Upper lobe of left lung (tissue), 6 donors: ENCODE data around the gene ATP13A2. TPM values are rescaled to one million over a fixed set of nuclear protein-coding genes. Genes with fewer than 3 reads are reported as not detected.

Experiments used
- ATAC-seq, 2 donors: fragments of 200-7000 bp; cut with Tn5 transposase; one replicate each; pipeline ENCODE4 v1.9.1; 2022; ENCODE audit warnings: mild to moderate bottlenecking in 2 of 2, moderate library complexity in 2 of 2; ENCODE audit not compliant: low FRiP score in 2 of 2
- DNase-seq, 2 donors: peaks; one replicate each; pipeline ENCODE4 v3.0.0-alpha.2; 2019 to 2020
- H3K27ac ChIP-seq, 4 donors: fragments of 200-600 bp; sonication (generic); one replicate each; pipeline ENCODE4 v1.5.1; 2016 to 2019
- H3K27me3 ChIP-seq, 4 donors: fragments of 200-600 bp; sonication (generic); one replicate each; pipeline ENCODE4 v1.5.1; 2017 to 2019
- H3K36me3 ChIP-seq, 4 donors: fragments of 200-600 bp; sonication (generic); one replicate each; pipeline ENCODE4 v1.5.1; 2016 to 2019
- H3K4me1 ChIP-seq, 4 donors: fragments of 200-600 bp; sonication (generic); one replicate each; pipeline ENCODE4 v1.5.1; 2018 to 2019
- H3K4me3 ChIP-seq, 4 donors: fragments of 200-600 bp; sonication (generic); one replicate each; pipeline ENCODE4 v1.5.1; 2017 to 2019; ENCODE audit warnings: mild to moderate bottlenecking in 2 of 4, moderate library complexity in 1 of 4
- H3K9me3 ChIP-seq, 4 donors: fragments of 200-600 bp; sonication (generic); one replicate each; pipeline ENCODE4 v1.5.1; 2018 to 2019
- EP300 ChIP-seq, 4 donors: sonication (generic); formaldehyde crosslinking; IDR thresholded peaks; one replicate each; pipeline ENCODE4 v1.5.1; 2017; ENCODE audit warnings: antibody characterized with exemption in 4 of 4, control low read depth in 2 of 4
- POLR2A ChIP-seq, 4 donors: fragments of 450-650 bp; IDR thresholded peaks; one replicate each; pipeline ENCODE4 v1.5.1; 2016 to 2017; ENCODE audit warnings: antibody characterized with exemption in 4 of 4, mild to moderate bottlenecking in 2 of 4
- POLR2AphosphoS5 ChIP-seq, 2 donors: sonication (generic); formaldehyde crosslinking; IDR thresholded peaks; one replicate each; pipeline ENCODE4 v1.5.1; 2017; ENCODE audit warnings: antibody characterized with exemption in 2 of 2
- WGBS, 2 donors: methylation state at CpG; one replicate each; pipeline ENCODE4 v1.1.5; 2017 to 2018; 5-methylcytosine and 5-hydroxymethylcytosine counted together
- total RNA-seq, 6 donors: library from RNA; depleted of rRNA in 4 of 6; stranded (reverse); fragments of >200 nt in 4 of 6; gene quantifications; one replicate each; pipeline versions ENCODE4 v1.1.0 to v1.2.1, GENCODE V29; 2016 to 2021
- TF ChIP-seq, protein P1 (sequence below), 6 experiments: fragments of 450-650 bp in 4 of 6; fragments of 200-600 bp in 2 of 6; sonication (generic) in 2 of 6; IDR thresholded peaks; one replicate each; pipeline ENCODE4 v1.5.1; 2016 to 2019; ENCODE audit warnings: antibody characterized with exemption in 6 of 6
- donor health status: DM: no; HTN: no; CAD: no; lungs with moderate emphysema.
- donor health status: DM: no; HTN: yes; CAD: no; lungs with severe emphysema.

The ATP13A2 gene
- total RNA-seq, 6 donors from 2014 or later, result 39.2 to 110 (median 66.5) TPM

DNA sequence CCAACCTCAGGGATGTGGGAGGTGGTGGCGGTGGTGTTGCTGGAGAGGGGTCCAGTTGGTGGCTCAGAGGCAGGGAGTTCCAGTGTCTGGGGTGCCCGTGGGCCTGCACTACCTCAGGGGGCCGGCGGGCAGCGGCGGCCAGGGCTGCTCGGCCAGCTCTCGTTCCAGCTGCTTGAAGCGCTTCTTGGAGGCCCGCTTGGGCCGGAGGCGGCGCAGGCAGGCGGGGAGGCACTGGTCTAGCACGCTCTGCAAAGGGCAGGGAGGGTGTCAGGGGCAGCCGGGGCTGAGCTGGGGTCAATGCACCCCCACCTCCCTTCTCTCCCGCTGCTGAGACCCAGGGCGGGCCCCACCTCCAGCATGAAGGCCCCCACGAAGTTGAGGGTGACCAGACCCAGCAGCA is 25.6 kb downstream of the ATP13A2 start:
- no peak for TF ChIP-seq POLR2AphosphoS5 (IDR thresholded peaks at IDR 0.05)
- TF ChIP-seq EP300 (IDR thresholded peaks at IDR 0.05), result no peak
- TF ChIP-seq, protein P1, sequence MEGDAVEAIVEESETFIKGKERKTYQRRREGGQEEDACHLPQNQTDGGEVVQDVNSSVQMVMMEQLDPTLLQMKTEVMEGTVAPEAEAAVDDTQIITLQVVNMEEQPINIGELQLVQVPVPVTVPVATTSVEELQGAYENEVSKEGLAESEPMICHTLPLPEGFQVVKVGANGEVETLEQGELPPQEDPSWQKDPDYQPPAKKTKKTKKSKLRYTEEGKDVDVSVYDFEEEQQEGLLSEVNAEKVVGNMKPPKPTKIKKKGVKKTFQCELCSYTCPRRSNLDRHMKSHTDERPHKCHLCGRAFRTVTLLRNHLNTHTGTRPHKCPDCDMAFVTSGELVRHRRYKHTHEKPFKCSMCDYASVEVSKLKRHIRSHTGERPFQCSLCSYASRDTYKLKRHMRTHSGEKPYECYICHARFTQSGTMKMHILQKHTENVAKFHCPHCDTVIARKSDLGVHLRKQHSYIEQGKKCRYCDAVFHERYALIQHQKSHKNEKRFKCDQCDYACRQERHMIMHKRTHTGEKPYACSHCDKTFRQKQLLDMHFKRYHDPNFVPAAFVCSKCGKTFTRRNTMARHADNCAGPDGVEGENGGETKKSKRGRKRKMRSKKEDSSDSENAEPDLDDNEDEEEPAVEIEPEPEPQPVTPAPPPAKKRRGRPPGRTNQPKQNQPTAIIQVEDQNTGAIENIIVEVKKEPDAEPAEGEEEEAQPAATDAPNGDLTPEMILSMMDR (IDR thresholded peaks at IDR 0.05), result no peak
- TF ChIP-seq POLR2A (IDR thresholded peaks at IDR 0.05), result no peak
- DNase-seq (no peak), ATAC-seq (no peak)
- no peak overlapping the region for H3K4me3 ChIP-seq
- peaks cover 0 to 56% (median 43%) of the 10 kb centered on the region in 4 donors for H3K36me3 ChIP-seq
- no peak overlapping the region for H3K27ac ChIP-seq
- H3K9me3 ChIP-seq, result no peaks in the 10 kb centered on the region
- H3K27me3 ChIP-seq, result peaks cover 0 to under 1% (median 0%) of the 10 kb centered on the region in 4 donors
- peaks cover 0 to 8% (median 4%) of the 10 kb centered on the region in 4 donors for H3K4me1 ChIP-seq
- WGBS, 2 donors, result 83 to 97% methylated on average over 6 of the region's 19 CpGs

DNA sequence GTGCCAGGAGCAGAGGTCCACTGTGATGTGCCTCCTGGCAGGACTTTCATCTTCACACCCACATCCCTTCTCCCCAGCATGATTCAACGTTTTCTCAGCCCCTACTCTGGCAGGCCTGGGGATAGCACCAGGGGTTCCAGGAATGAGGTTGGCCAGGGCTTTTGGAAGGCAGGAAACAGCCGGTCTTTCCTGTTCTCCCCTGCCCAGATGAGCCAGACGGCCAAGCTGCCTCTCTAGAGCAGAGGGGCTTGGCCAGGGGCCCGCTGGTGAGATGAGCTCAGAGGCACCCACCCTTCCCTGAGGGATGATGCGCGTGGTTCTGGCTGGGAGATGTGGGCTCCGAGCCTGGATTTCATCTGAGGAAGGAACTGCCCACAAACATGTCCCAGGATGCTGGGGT is 27.0 kb downstream of the ATP13A2 start:
- 7 to 48% methylated on average over 3 to 7 of the region's 7 CpGs for WGBS, 2 donors
- peaks cover 8 to 21% (median 11%) of the 10 kb centered on the region in 4 donors for H3K4me1 ChIP-seq
- ATAC-seq (peak in 1 of 2 donors; percentile 84), DNase-seq (peak in 1 of 2 donors; percentile 31)
- TF ChIP-seq EP300 (IDR thresholded peaks at IDR 0.05) (no peak), POLR2AphosphoS5 (IDR thresholded peaks at IDR 0.05) (peak in 1 of 2 donors; percentile 70)
- peaks cover 0 to 14% (median 4%) of the 10 kb centered on the region in 4 donors for H3K27me3 ChIP-seq
- peaks cover 0 to 43% (median 36%) of the 10 kb centered on the region in 4 donors for H3K36me3 ChIP-seq
- H3K9me3 ChIP-seq, result no peaks in the 10 kb centered on the region
- no peak overlapping the region for H3K4me3 ChIP-seq
- peak overlapping the region in 3 of 4 donors; percentile 40 to 59 (median 48) for H3K27ac ChIP-seq

DNA sequence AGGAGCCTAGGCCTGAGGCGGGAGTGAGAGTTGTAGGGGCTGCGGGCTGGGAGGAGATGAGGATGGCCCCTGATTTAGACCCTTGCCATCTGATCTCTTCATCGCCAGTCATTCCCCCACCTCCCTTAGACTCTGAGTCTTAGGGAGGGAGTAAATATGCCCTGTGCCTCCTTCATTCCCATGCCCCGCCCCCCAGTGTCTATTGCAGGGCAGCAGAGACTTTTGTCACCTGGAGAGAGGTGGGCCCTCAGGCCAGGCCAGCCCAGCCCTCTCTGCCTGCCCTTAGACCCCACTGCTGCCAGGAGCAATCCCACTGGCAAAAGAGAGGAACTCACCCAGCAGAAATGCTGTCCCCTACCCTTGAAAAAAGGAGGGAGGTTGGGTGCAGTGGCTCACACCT is 28.1 kb downstream of the ATP13A2 start:
- WGBS, 2 donors, result 93 to 95% methylated on average over 3 to 4 of the region's 4 CpGs
- H3K27ac ChIP-seq, result no peak overlapping the region
- no peak for ATAC-seq
- TF ChIP-seq EP300 (IDR thresholded peaks at IDR 0.05), result no peak
- TF ChIP-seq, protein P1 (IDR thresholded peaks at IDR 0.05), result no peak
- TF ChIP-seq POLR2AphosphoS5 (IDR thresholded peaks at IDR 0.05), result no peak
- TF ChIP-seq POLR2A (IDR thresholded peaks at IDR 0.05), result no peak
- no peak overlapping the region for H3K4me3 ChIP-seq
- H3K9me3 ChIP-seq, result no peaks in the 10 kb centered on the region
- H3K27me3 ChIP-seq, result peaks cover 0 to 14% (median 5%) of the 10 kb centered on the region in 4 donors
- DNase-seq, result no peak
- peaks cover 0 to 32% (median 28%) of the 10 kb centered on the region in 4 donors for H3K36me3 ChIP-seq
- H3K4me1 ChIP-seq, result peaks cover 14 to 24% (median 15%) of the 10 kb centered on the region in 4 donors

DNA sequence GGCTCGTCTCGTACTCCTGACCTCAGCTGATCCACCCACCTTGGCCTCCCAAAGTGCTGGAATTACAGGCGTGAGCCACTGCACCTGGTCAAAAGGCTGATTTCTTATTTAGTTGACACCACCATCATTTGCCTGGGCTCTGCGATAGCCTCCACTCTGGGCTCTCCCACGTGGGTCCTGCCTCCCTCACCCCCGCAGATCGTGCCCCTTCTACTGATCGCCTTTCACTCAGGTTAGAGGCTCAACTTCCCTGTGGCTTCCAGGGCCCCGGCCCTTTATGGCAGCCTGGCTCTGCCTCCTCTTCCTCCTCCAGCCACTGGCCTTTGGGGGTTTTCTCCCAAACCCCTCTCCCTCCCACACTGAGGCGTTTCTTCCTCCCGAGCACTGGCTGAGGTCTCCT is 28.8 kb downstream of the ATP13A2 start:
- peaks cover 0 to 14% (median 5%) of the 10 kb centered on the region in 4 donors for H3K27me3 ChIP-seq
- no peak for ATAC-seq
- H3K4me1 ChIP-seq, result peaks cover 14 to 24% (median 15%) of the 10 kb centered on the region in 4 donors
- no peak for DNase-seq
- no peak overlapping the region for H3K4me3 ChIP-seq
- WGBS, 2 donors, result 66 to 86% methylated on average over 11 of the region's 11 CpGs
- TF ChIP-seq, protein P1 (IDR thresholded peaks at IDR 0.05), result no peak
- TF ChIP-seq POLR2A (IDR thresholded peaks at IDR 0.05), result no peak
- TF ChIP-seq EP300 (IDR thresholded peaks at IDR 0.05), result no peak
- TF ChIP-seq POLR2AphosphoS5 (IDR thresholded peaks at IDR 0.05), result no peak
- peaks cover 0 to 24% (median 21%) of the 10 kb centered on the region in 4 donors for H3K36me3 ChIP-seq
- H3K27ac ChIP-seq, result no peak overlapping the region
- no peaks in the 10 kb centered on the region for H3K9me3 ChIP-seq

DNA sequence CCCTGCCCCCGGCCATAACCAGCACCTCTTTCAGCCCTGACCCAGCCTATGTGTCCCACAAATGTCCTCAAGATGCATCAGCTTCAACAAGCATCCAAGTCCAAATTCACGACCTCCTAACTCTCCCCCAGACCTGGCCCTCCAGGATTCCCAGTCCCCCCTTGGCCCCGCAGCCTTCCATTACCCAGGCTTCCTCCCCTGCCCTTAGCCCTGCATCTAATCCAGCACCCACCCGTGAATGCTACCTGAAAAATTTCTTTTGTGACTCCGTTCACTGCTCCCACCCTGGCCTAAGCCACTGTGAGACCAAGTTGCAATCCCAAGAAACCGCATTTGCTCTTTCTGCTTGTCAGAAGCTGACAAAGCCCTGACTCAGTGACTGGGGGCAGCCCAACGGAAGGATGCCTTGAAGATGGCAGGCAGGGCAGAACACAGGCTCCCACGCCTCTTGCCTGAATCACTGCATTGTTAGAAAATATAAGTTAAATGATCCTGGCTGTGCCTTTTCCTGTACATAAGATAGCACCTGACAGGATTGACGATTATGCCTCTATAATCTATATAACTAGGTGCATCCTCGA is 30.4 kb downstream of the ATP13A2 start:
- WGBS, 2 donors, result 82 to 90% methylated on average over 10 of the region's 10 CpGs

More for the DNA sequence above, 30.4 kb downstream of the ATP13A2 start:
- H3K36me3 ChIP-seq, result peaks cover 0 to 9% (median 7%) of the 10 kb centered on the region in 4 donors
- peaks cover 14 to 24% (median 15%) of the 10 kb centered on the region in 4 donors for H3K4me1 ChIP-seq
- no peak overlapping the region for H3K27ac ChIP-seq
- no peak for DNase-seq
- no peak for ATAC-seq
- peaks cover 0 to 14% (median 5%) of the 10 kb centered on the region in 4 donors for H3K27me3 ChIP-seq
- H3K4me3 ChIP-seq, result no peak overlapping the region
- TF ChIP-seq POLR2A (IDR thresholded peaks at IDR 0.05) (no peak), EP300 (IDR thresholded peaks at IDR 0.05) (no peak), POLR2AphosphoS5 (IDR thresholded peaks at IDR 0.05) (no peak)
- TF ChIP-seq, protein P1 (IDR thresholded peaks at IDR 0.05), result no peak
- no peaks in the 10 kb centered on the region for H3K9me3 ChIP-seq
